ENCODE data around the gene PBX3. TPM values are rescaled to one million over a fixed set of nuclear protein-coding genes. Genes with fewer than 3 reads are reported as not detected.

Gene PBX3
- polyA plus RNA-seq, 10 donors: 11.5 to 15.9 (median 12.8) TPM

DNA sequence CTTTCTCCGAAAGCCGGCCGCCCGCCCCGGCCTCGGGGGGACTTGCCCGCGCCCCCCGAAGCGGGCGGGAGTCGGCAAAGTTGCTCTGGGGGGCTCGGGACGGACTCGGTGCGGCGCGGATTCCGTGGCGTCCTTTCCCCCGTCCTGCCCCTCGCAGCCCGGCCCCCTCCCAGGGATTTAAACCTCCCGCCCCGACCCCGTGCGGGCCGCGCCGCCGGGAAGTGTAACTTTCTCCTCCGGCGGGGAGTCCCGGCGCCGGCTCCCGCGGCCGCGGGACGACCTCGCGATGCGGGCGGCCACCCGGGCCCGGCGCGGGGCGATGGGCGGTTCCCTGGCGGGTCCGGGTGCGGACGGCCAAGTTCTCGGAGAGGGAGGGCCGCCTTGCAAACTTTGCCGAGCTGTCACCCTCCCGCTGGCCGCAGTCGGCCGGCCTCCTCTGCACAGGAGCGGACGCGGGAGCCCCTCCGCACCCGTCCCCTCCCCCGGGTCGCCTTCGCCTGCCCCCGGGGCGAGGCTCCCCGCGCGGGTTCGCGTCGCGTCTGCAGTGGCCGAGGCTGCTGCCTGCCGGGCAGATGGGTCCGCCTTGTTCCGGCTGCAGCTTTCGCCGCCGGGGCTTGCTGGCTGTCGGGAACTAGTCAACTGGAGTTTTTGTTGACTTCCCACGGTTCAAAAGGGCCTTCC lies 732 bp downstream of the PBX3 start:
- DNase-seq: peak in 2 of 3 donors; percentile 40 to 71

GRCh38 chr9:125748446-125749099 lies 1.4 kb downstream of the PBX3 start:
- peak in 1 of 3 donors; percentile 48 for DNase-seq

- no peak for DNase-seq
These were observed 2.2 kb downstream of the PBX3 start for GRCh38 chr9:125749287-125749935.

DNA sequence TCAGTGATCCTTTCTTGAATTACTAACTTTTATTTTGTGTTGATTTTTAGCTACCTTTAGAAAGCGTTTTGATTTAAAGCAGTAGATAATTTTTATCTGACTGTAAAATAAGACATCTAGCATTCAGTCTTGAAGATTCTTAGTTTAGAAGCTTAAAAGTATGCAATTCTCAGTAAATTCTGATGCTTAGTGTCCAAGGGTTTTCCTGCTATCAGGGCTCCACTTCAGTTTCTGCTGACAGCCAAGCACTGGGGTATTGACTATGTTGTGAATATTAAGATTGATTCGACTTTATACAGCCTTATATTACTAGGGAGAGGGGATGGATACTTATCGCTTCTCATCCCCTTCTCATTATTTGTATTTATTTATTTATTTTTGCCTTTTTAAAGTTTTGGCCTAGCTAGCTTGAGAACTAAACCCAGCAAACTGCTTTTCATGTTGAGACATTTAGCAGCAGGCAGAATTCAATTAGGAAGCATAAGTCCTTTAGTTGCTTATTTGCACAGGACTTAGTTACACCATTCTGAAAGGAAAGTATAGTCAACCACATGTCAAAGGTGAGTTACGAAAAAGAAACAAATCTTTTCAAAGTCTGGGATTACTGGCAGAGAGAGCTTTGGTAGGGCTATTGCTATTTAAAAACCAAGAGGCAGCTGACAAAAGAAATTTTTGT lies 2.9 kb downstream of the PBX3 start:
- DNase-seq: no peak

DNA sequence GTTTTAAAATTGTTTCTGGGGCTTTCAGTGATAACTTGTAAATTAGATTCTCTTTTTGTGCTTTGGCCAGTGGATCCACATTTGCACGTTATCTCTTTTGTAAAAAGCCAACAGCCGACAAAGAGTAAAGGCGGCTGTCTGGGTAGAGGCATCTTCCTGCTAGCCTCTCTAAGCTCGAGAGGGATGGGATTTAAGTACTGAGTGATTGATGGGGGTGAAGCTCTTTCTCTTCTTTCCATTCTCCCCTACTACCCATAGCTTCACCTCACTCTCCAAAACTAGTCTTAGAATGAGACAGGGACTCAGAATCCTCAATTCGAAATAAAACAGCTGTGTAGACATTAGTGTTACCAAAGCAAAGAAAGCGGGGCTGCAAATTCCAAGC lies 3.4 kb downstream of the PBX3 start:
- no peak for DNase-seq

DNA sequence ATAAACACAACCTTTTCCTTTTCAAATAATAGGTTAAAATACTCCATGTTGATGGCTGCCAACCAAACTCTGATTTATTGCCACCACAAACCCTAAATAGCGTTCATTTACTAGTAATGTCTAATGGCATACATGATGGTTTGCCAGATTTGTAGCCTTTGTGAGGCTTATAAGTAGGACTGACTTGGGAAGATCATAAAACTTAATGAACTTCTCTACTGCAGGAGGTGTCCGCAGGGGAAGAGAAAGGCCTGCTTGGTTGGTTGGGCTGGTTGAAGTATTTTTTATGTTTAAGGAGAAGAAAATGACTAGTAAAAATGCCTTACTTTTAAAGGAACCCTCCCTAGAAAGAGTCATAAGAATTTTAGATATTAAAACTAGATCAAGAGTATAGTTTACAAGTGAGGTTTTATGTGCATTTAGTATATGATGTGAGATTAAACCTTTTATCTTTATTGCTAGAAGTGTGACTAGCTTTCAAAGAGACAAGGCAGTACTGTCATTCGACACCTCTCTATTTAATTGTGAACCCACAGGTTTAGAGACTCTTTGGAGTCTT lies 5.0 kb downstream of the PBX3 start:
- DNase-seq: no peak

- DNase-seq: no peak
These were observed 6.9 kb downstream of the PBX3 start for GRCh38 chr9:125754096-125754495.

DNA sequence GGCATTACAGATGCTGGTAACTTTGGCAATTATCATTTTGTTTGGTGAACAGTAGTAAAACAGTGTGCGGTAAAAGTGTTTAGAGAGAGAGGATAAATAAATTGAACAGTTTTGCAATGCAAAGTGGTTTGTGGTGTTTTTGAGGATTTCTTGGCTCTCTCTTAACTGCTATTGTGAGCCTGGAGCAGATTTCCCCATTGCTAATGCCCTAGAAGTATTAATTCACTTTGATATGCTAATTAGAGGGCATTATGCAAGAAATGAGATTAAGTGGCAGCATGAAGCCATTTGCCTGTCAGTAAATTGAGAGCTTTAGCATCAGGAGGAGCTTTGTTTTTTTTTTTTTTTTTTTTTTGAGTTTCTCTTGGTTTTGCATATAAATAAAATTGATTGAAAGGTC lies 8.2 kb downstream of the PBX3 start:
- no peak for DNase-seq

- no peak for DNase-seq
These were observed 9.3 kb downstream of the PBX3 start for GRCh38 chr9:125756518-125756917.

DNA sequence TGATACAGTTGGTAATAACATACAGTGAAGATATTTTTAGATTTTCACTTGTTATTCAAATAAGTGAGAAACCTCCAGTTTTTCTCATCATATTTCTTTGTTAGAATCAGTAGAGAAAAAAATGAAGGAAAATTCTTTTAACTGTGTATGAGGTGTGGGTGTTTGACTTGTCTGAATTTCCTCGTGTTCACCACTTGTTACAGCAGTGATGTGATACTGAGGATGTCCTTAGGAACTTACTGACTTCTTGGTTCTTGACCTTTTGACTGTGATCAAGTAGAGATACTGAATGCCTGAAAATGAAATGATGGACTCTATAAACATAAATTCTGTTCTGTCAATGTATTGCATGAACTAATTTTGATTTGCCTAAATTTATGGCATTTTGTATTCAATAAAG lies 10.7 kb downstream of the PBX3 start:
- no peak for DNase-seq

- peak in 1 of 3 donors; percentile 21 for DNase-seq
These were observed 12.0 kb downstream of the PBX3 start for GRCh38 chr9:125758986-125759763.

- DNase-seq: peak in 1 of 3 donors; percentile 23
These were observed 12.6 kb downstream of the PBX3 start for GRCh38 chr9:125759764-125760129.

DNA sequence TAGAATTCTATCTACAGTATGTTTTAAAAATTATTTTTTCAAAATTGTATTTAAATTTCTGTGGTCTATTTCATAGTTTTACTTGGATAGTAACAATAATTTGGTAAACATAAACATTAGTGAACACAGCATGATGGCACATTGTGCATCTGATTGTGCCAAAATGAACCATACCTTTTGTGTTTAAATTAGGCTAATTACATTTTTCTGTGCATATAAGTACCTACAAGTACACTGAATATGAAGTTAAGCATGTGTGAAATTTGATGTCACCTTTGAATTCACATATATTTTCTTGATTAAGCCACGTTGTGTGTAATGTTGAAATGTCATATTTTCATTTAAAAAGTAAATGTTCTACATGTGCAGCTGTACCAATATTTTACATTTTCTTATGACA lies 13.4 kb downstream of the PBX3 start:
- DNase-seq: no peak

- no peak for DNase-seq
These were observed 14.7 kb downstream of the PBX3 start for GRCh38 chr9:125761676-125762450.

- DNase-seq: peak in 1 of 3 donors; percentile 31
These were observed 16.2 kb downstream of the PBX3 start for GRCh38 chr9:125763394-125763801.

DNA sequence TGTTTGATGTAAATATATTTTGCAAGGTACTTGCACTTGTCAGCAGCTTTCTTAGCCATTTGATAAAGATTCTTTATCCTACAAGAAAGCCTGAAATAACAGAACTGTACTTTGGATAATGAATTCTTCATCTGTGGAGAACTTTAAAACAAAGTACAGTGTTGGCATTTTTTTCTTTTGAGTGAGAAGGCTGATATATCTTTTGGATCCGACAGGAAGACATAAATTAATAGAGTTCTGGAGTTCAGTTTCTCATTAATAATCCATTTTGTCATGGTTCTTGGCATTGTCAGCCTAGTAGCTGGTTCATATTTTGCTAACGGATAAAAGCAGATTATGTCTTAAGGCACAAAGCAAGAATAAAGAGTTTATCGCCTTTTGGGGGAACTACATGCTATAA lies 17.0 kb downstream of the PBX3 start:
- DNase-seq: no peak

DNA sequence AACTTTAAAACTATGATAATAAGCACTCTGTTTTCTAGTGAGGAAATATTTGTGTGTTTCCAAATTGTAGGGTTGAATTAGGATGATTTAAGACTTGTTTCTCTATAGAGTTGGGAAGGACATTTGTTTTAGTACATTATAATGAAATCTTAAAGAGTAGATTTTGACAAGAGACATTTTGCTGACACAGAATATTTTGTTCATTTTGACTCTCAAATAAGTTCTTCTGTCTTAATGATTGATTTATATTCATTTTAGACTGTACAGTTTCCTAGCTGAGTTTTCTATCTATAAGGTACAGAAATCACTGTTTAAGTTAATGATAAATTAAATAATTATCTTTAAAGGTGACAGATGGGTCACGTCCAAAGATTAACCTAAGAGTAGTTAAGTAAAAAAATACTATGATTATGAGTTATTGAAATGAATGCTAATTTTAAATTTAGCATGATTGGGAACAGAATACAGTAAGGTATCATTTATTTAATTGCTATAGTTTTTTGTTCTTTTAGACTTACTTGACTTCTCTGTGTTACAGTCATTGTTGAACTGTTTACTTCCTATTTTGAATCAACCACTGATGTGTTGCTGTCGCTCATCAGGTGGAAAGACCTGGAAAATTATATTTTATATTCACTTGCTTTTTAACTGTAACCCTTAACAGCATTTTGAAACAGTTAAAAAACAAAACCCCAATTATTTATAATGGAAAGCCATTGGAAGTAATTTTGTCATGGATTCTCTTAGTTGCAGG lies 19.5 kb downstream of the PBX3 start:
- no peak for DNase-seq

- no peak for DNase-seq
These were observed 20.2 kb downstream of the PBX3 start for GRCh38 chr9:125767349-125767748.

GRCh38 chr9:125768803-125769202 lies 21.6 kb downstream of the PBX3 start:
- no peak for DNase-seq

- no peak for DNase-seq
These were observed 23.9 kb downstream of the PBX3 start for GRCh38 chr9:125771037-125771436.
